ENCODE measurements around the gene PRKN.

- no peak for TF ChIP-seq CTCF (conservative IDR thresholded peaks at IDR 0.05; ENCODE audit: low read depth, low read length)
- no peak for TF ChIP-seq EZH2 (IDR thresholded peaks at IDR 0.05; ENCODE audit: borderline replicate concordance, low read depth, low read length, poor library complexity, severe bottlenecking)
Observed at GRCh38 chr6:161344626-161345025, 1382.9 kb downstream of the PRKN start.

Data from A673 (cell line).